GM15510 (cell line): ENCODE results near the gene AVL9.

ENCODE experiments used
- POLR2A ChIP-seq: IDR thresholded peaks from 3 replicates; pipeline ENCODE4 v1.6.1; 2011; ENCODE audit warnings: borderline replicate concordance; ENCODE audit not compliant: insufficient read length; ENCODE audit errors: extremely low read depth

The AVL9 gene

GRCh38 chr7:32481921-32482320, 13.4 kb upstream of the AVL9 start:
- no peak for TF ChIP-seq POLR2A

GRCh38 chr7:32489788-32490126, 5.5 kb upstream of the AVL9 start:
- no peak for TF ChIP-seq POLR2A

- peak; percentile 77 for TF ChIP-seq POLR2A
Measured at GRCh38 chr7:32490127-32490796, 5.0 kb upstream of the AVL9 start, which contains the start of gene LSM5. TSS of gene LSM5 (minus strand) at chr7:32490380. CDS start at chr7:32490365, 15 bp downstream.

- TF ChIP-seq POLR2A = peak; percentile 69
Measured at GRCh38 chr7:32494946-32495297, 367 bp upstream of the AVL9 start.

- no peak for TF ChIP-seq POLR2A
Measured at GRCh38 chr7:32496052-32496813, 944 bp downstream of the AVL9 start.

DNA sequence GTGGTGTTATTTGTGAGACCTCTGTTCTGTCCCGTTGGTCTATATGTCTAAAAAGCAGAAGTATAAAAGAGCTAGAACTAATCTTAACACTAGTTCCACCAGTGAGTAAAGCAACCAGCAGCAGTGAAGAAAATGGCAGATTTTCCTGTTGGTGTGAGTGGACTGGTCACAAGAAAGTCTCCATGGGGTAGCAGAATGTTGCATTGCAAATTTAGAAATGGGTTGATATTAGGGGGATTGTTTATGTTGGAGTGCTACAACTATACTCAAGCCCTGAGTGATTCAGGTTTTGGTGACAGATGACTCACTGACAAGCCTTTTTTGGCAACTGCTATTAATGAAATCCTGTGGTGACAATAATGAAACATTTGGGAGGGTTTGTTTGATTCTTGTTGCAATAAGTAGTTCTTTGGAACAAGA, 5.6 kb downstream of the AVL9 start:
- TF ChIP-seq POLR2A = no peak

- no peak for TF ChIP-seq POLR2A
Measured at GRCh38 chr7:32501522-32501921, 6.2 kb downstream of the AVL9 start.

DNA sequence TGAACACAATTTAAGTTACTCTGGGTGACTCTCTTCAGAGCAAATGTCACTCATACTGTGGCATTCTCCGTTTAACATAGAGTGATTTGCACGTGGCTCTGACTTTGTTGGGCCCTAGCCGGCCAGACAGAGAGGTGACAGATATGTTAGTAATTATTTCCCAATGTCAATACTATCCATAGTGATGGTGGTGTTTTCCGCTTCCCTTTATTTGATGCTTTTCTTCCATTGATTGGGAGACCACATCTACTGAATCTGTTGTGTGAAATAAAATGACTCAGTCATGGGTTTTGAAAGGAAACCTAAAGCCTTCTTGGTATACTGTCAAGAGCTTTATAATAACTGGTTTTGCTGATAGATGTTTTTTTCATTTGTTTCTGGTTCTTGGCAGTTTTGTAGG, 7.4 kb downstream of the AVL9 start:
- no peak for TF ChIP-seq POLR2A

GRCh38 chr7:32506266-32507054, 11.2 kb downstream of the AVL9 start:
- TF ChIP-seq POLR2A = no peak

- no peak for TF ChIP-seq POLR2A
Measured at GRCh38 chr7:32507414-32507813, 12.1 kb downstream of the AVL9 start.

GRCh38 chr7:32511791-32512190, 16.5 kb downstream of the AVL9 start:
- TF ChIP-seq POLR2A = no peak

DNA sequence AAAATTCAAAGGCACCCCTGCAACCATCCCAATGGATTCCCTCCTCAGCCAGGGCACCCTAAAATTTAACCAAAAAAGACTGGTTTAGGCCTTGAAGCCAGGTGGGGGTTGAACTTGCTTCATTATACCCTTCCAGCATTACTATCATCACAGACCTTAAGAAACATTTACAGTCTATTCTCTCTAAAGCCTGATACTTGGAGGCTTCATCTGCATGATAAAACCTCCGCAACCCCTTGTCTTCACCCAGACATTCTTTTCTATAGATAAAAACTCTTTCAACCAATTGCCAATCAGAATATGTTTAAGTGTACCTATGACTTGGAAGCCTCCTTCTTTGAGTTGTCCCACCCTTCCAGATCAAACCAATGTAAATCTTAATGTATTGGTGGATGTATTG, 17.9 kb downstream of the AVL9 start:
- no peak for TF ChIP-seq POLR2A

DNA sequence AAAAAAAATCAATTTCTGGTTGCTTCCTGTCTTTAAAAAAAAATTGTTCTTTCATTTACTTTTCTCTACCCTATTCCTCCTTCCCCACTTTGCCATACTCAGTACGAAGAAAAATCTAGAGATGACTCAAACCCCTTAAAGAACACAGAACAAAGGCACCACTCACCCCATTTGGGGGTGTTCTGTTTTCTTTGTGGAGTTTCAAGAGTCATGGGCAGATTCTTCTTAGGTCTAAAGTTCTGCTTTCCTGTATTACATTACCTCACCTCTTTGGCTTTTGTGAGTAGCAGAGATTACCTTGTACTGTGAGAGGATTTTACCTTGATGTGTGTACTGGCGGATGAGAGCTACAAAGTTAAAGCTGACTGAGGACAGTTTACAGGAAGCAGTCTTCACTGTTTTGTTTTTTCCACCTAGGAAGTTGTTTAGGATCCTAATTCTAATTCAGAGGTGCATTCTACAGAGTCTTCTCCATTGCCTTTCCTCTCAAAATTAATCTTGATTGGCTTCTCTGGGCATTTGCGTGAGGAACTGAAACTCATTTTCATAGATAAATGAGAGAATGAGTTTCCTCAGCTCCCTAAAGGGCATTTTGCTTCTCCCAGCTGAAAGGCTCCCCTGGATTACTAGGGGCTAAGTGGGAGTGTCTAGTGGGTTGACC, 20.7 kb downstream of the AVL9 start:
- no peak for TF ChIP-seq POLR2A

- no peak for TF ChIP-seq POLR2A
Measured at GRCh38 chr7:32516551-32517100, 21.3 kb downstream of the AVL9 start.
